ENCODE results near the gene WAS.

GRCh38 chrX:48700951-48701653 lies 17.5 kb downstream of the WAS start:
- TF ChIP-seq, protein P1, sequence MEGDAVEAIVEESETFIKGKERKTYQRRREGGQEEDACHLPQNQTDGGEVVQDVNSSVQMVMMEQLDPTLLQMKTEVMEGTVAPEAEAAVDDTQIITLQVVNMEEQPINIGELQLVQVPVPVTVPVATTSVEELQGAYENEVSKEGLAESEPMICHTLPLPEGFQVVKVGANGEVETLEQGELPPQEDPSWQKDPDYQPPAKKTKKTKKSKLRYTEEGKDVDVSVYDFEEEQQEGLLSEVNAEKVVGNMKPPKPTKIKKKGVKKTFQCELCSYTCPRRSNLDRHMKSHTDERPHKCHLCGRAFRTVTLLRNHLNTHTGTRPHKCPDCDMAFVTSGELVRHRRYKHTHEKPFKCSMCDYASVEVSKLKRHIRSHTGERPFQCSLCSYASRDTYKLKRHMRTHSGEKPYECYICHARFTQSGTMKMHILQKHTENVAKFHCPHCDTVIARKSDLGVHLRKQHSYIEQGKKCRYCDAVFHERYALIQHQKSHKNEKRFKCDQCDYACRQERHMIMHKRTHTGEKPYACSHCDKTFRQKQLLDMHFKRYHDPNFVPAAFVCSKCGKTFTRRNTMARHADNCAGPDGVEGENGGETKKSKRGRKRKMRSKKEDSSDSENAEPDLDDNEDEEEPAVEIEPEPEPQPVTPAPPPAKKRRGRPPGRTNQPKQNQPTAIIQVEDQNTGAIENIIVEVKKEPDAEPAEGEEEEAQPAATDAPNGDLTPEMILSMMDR (IDR thresholded peaks at IDR 0.05 in 4 of 5, conservative IDR thresholded peaks at IDR 0.05 in 1 of 5): no peak
- no peak for TF ChIP-seq POLR2A (IDR thresholded peaks at IDR 0.05)
